Loucy (cell line): Measurements from ENCODE around the gene ADGRG1.

Source experiments
- H2AFZ ChIP-seq: fragments of 200-600 bp; sonication (generic); 2 replicates; pipeline ENCODE4 v1.6.0; 2016; ENCODE audit warnings: antibody characterized with exemption, mild to moderate bottlenecking, low read length, moderate library complexity
- H3F3A ChIP-seq: fragments of 200-600 bp; 2 replicates; pipeline ENCODE4 v1.6.0; 2016; ENCODE audit warnings: antibody characterized with exemption, low read depth, mild to moderate bottlenecking
- H3K27me3 ChIP-seq: fragments of 200-600 bp; sonication (generic); 2 replicates; pipeline ENCODE4 v1.6.1; 2014; ENCODE audit warnings: low read length, mild to moderate bottlenecking; ENCODE audit not compliant: insufficient read depth, poor library complexity, severe bottlenecking
- H3K36me3 ChIP-seq: fragments of 200-600 bp; sonication (generic); 2 replicates; pipeline ENCODE4 v1.6.1; 2016; ENCODE audit warnings: low read length; ENCODE audit not compliant: insufficient read depth
- H3K4me1 ChIP-seq: fragments of 200-600 bp; sonication (generic); 2 replicates; pipeline ENCODE4 v1.5.1; 2014; ENCODE audit warnings: low read length, mild to moderate bottlenecking; ENCODE audit not compliant: insufficient read depth, poor library complexity, severe bottlenecking
- H3K4me2 ChIP-seq: fragments of 200-600 bp; sonication (generic); 2 replicates; pipeline ENCODE4 v1.6.0; 2014; ENCODE audit warnings: antibody characterized with exemption, low read length, low read depth, mild to moderate bottlenecking; ENCODE audit not compliant: poor library complexity, severe bottlenecking
- H3K4me3 ChIP-seq: fragments of 200-600 bp; sonication (generic); 2 replicates; pipeline ENCODE4 v1.5.1; 2014; ENCODE audit warnings: low read length, mild to moderate bottlenecking, mixed read lengths; ENCODE audit not compliant: poor library complexity, severe bottlenecking
- H3K79me2 ChIP-seq: fragments of 200-600 bp; sonication (generic); 2 replicates; pipeline ENCODE4 v1.6.1; 2014; ENCODE audit warnings: low read length; ENCODE audit not compliant: insufficient read depth
- H3K9ac ChIP-seq: fragments of 200-600 bp; sonication (generic); 2 replicates; pipeline ENCODE4 v1.6.0; 2014; ENCODE audit warnings: mild to moderate bottlenecking, low read depth, low read length, moderate library complexity; ENCODE audit not compliant: poor library complexity, severe bottlenecking
- H3K9me2 ChIP-seq: fragments of 200-600 bp; sonication (generic); replicated peaks from 2 replicates; pipeline ENCODE4 v1.6.1; 2016; ENCODE audit warnings: low read depth, low read length, mixed read lengths
- H3K9me3 ChIP-seq: fragments of 200-600 bp; sonication (generic); 2 replicates; pipeline ENCODE4 v1.6.1; 2014; ENCODE audit warnings: mild to moderate bottlenecking, antibody characterized with exemption, low read length, low read depth; ENCODE audit not compliant: insufficient read depth
- H4K20me1 ChIP-seq: fragments of 200-600 bp; sonication (generic); 2 replicates; pipeline ENCODE4 v1.6.0; 2014; ENCODE audit warnings: antibody characterized with exemption, low read length, mild to moderate bottlenecking; ENCODE audit not compliant: insufficient read depth, poor library complexity, severe bottlenecking
- CTCF ChIP-seq: fragments of 200-600 bp; sonication (generic); conservative IDR thresholded peaks from 2 replicates; pipeline ENCODE4 v1.5.1; 2014; ENCODE audit warnings: mild to moderate bottlenecking, antibody characterized with exemption, low read length
- EZH2phosphoT487 ChIP-seq: fragments of 200-600 bp; IDR thresholded peaks from 2 replicates; pipeline ENCODE4 v1.6.1; 2018; ENCODE audit warnings: antibody characterized with exemption, mild to moderate bottlenecking, moderate library complexity, borderline replicate concordance

ADGRG1 gene

GRCh38 chr16:57682809-57683635 is 54.6 kb downstream of the ADGRG1 start:
- Histone ChIP-seq H3K79me2 (peaks cover 11% of the 10 kb centered on the region), H3F3A (no peaks in the 10 kb centered on the region; the same call in 1 of the 2 replicates), H3K4me1 (peaks cover 33% of the 10 kb centered on the region), H2AFZ (no peak overlapping the region), H3K27me3 (no peaks in the 10 kb centered on the region), H3K9me2 (no peaks in the 10 kb centered on the region), H3K9me3 (no peaks in the 10 kb centered on the region), H3K4me3 (no peak overlapping the region), H4K20me1 (no peaks in the 10 kb centered on the region), H3K4me2 (no peak overlapping the region), H3K36me3 (no peaks in the 10 kb centered on the region), H3K9ac (no peak overlapping the region)
- TF ChIP-seq CTCF (no peak), EZH2phosphoT487 (no peak)

DNA sequence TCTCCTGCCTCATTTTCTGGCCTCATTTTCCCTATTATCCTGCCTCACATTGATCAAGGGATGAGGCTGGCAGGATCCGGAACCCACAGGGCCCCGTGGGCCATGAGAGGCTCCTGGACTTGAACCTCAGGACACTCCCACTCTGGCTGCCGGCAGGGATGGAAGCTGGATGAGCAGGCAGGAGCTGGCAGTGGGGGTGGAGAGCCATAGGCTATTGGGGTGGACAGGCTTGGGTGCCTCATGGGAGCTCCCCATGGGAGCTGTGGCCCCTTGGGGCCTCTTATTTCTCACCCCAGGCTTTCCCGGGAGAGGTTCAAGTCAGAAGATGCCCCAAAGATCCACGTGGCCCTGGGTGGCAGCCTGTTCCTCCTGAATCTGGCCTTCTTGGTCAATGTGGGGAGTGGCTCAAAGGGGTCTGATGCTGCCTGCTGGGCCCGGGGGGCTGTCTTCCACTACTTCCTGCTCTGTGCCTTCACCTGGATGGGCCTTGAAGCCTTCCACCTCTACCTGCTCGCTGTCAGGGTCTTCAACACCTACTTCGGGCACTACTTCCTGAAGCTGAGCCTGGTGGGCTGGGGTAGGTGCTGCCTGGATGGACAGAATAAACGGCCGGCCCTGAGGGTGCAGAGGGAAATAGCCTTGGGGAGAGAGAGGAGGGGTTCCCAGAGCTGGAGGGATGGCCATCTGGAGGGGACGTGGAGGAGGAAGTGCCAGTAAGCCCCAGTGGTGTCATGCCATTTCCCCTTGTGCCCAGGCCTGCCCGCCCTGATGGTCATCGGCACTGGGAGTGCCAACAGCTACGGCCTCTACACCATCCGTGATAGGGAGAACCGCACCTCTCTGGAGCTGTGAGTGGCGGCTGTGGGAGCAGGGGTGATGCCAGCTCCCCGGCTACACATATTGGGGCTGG is 55.5 kb downstream of the ADGRG1 start:
- H3K79me2 ChIP-seq = peaks cover 20% of the 10 kb centered on the region
- H3K9me3 ChIP-seq = no peaks in the 10 kb centered on the region
- no peaks in the 10 kb centered on the region for H3K36me3 ChIP-seq
- no peak overlapping the region for H3K4me3 ChIP-seq
- no peaks in the 10 kb centered on the region; the same call in 1 of the 2 replicates for H3F3A ChIP-seq
- no peaks in the 10 kb centered on the region for H3K27me3 ChIP-seq
- H4K20me1 ChIP-seq = no peaks in the 10 kb centered on the region
- no peak overlapping the region for H2AFZ ChIP-seq
- no peak overlapping the region for H3K9ac ChIP-seq
- TF ChIP-seq CTCF = no peak
- no peak for TF ChIP-seq EZH2phosphoT487
- H3K9me2 ChIP-seq = no peaks in the 10 kb centered on the region
- peaks cover 42% of the 10 kb centered on the region for H3K4me1 ChIP-seq
- no peak overlapping the region for H3K4me2 ChIP-seq

- H3K4me2 ChIP-seq = no peak overlapping the region
- H3K4me3 ChIP-seq = no peak overlapping the region
- H2AFZ ChIP-seq = no peak overlapping the region
- H3K4me1 ChIP-seq = peaks cover 43% of the 10 kb centered on the region
- no peaks in the 10 kb centered on the region for H3K27me3 ChIP-seq
- H3F3A ChIP-seq = peaks cover 4% of the 10 kb centered on the region; the same call in 1 of the 2 replicates
- H3K9ac ChIP-seq = no peak overlapping the region
- H3K36me3 ChIP-seq = no peaks in the 10 kb centered on the region
- TF ChIP-seq EZH2phosphoT487 = no peak
- TF ChIP-seq CTCF = no peak
- H3K9me3 ChIP-seq = no peaks in the 10 kb centered on the region
- H3K79me2 ChIP-seq = peaks cover 26% of the 10 kb centered on the region
- H3K9me2 ChIP-seq = no peaks in the 10 kb centered on the region
- H4K20me1 ChIP-seq = no peaks in the 10 kb centered on the region
Measured at GRCh38 chr16:57684626-57685358, 56.4 kb downstream of the ADGRG1 start.
